DND-41 (cell line): Measurements from ENCODE around the gene HEG1.

ENCODE experiments used
- ATAC-seq: fragments of 200-7000 bp; cut with Tn5 transposase; 3 replicates; pipeline ENCODE4 v1.9.1; 2021; ENCODE audit warnings: low read depth; ENCODE audit not compliant: insufficient read depth
- DNase-seq: peaks from one replicate; pipeline ENCODE4 v3.0.0-alpha.2; 2020
- H2AFZ ChIP-seq: 2 replicates; pipeline ENCODE4 v1.6.0; 2012; ENCODE audit warnings: low read depth, low read length
- H3K27ac ChIP-seq: 2 replicates; pipeline ENCODE4 v1.5.1; 2012; ENCODE audit warnings: low read length, inconsistent platforms
- H3K27me3 ChIP-seq: fragments of 200-600 bp; sonication (generic); 2 replicates; pipeline ENCODE4 v1.6.0; 2012; ENCODE audit warnings: low read length, mild to moderate bottlenecking, inconsistent platforms; ENCODE audit not compliant: insufficient read depth, poor library complexity
- H3K36me3 ChIP-seq: 2 replicates; pipeline ENCODE4 v1.5.1; 2012; ENCODE audit warnings: low read length, inconsistent platforms; ENCODE audit not compliant: insufficient read depth
- H3K4me1 ChIP-seq: 2 replicates; pipeline ENCODE4 v1.5.1; 2012; ENCODE audit warnings: mild to moderate bottlenecking, low read length; ENCODE audit not compliant: insufficient read depth
- H3K4me2 ChIP-seq: 2 replicates; pipeline ENCODE4 v1.6.0; 2012; ENCODE audit warnings: mild to moderate bottlenecking, moderate library complexity, low read length, inconsistent platforms; ENCODE audit not compliant: insufficient read depth
- H3K4me3 ChIP-seq, 2 experiments: fragments of 200-600 bp in 1 of 2; shearing (Covaris generic) in 1 of 2; 2 replicates each; pipeline ENCODE4 v1.5.1; 2012 to 2016; ENCODE audit warnings: inconsistent platforms in 2 of 2, low read length in 2 of 2, mild to moderate bottlenecking in 2 of 2, low read depth in 1 of 2, moderate library complexity in 1 of 2
- H3K79me2 ChIP-seq: 2 replicates; pipeline ENCODE4 v1.6.0; 2012; ENCODE audit warnings: low read length, inconsistent platforms; ENCODE audit not compliant: insufficient read depth
- H3K9ac ChIP-seq: 2 replicates; pipeline ENCODE4 v1.6.0; 2012; ENCODE audit warnings: low read depth, mild to moderate bottlenecking, inconsistent platforms, low read length, moderate library complexity
- H3K9me3 ChIP-seq: 2 replicates; pipeline ENCODE4 v1.5.1; 2012; ENCODE audit warnings: low read length, moderate library complexity, mild to moderate bottlenecking, inconsistent platforms; ENCODE audit not compliant: insufficient read depth, severe bottlenecking
- H4K20me1 ChIP-seq: 2 replicates; pipeline ENCODE4 v1.6.0; 2012; ENCODE audit warnings: low read length; ENCODE audit not compliant: insufficient read depth
- EZH2 ChIP-seq: IDR thresholded peaks from 3 replicates; pipeline ENCODE4 v1.6.1; 2012; ENCODE audit warnings: borderline replicate concordance, low read depth, mild to moderate bottlenecking, moderate library complexity, low read length, inconsistent platforms; ENCODE audit not compliant: severe bottlenecking
- TF ChIP-seq, protein P1 (sequence below): IDR thresholded peaks from 2 replicates; pipeline ENCODE4 v1.5.1; 2012; ENCODE audit warnings: borderline replicate concordance, low read length, moderate library complexity, mild to moderate bottlenecking; ENCODE audit not compliant: poor library complexity, severe bottlenecking; ENCODE audit errors: extremely low read depth

Gene HEG1

GRCh38 chr3:125023833-125024555, 31.8 kb downstream of the HEG1 start:
- H3K79me2 ChIP-seq, result no peaks in the 10 kb centered on the region
- H3K4me3 ChIP-seq, result no peak overlapping the region
- ATAC-seq (no peak), DNase-seq (no peak)
- H2AFZ ChIP-seq, result no peak overlapping the region
- no peak overlapping the region for H3K4me2 ChIP-seq
- H3K4me1 ChIP-seq, result 0 out of 2 replicates have a peak, but pooled peaks cover 4% of the 10 kb centered on the region
- H3K9me3 ChIP-seq, result no peaks in the 10 kb centered on the region
- no peak overlapping the region for H3K9ac ChIP-seq
- no peaks in the 10 kb centered on the region for H3K27me3 ChIP-seq
- H3K27ac ChIP-seq, result no peak overlapping the region
- TF ChIP-seq EZH2, result no peak
- TF ChIP-seq, protein P1, sequence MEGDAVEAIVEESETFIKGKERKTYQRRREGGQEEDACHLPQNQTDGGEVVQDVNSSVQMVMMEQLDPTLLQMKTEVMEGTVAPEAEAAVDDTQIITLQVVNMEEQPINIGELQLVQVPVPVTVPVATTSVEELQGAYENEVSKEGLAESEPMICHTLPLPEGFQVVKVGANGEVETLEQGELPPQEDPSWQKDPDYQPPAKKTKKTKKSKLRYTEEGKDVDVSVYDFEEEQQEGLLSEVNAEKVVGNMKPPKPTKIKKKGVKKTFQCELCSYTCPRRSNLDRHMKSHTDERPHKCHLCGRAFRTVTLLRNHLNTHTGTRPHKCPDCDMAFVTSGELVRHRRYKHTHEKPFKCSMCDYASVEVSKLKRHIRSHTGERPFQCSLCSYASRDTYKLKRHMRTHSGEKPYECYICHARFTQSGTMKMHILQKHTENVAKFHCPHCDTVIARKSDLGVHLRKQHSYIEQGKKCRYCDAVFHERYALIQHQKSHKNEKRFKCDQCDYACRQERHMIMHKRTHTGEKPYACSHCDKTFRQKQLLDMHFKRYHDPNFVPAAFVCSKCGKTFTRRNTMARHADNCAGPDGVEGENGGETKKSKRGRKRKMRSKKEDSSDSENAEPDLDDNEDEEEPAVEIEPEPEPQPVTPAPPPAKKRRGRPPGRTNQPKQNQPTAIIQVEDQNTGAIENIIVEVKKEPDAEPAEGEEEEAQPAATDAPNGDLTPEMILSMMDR, result no peak
- H3K36me3 ChIP-seq, result peaks cover 27% of the 10 kb centered on the region
- H4K20me1 ChIP-seq, result no peaks in the 10 kb centered on the region

GRCh38 chr3:125022206-125022605, 33.6 kb downstream of the HEG1 start:
- TF ChIP-seq, protein P1, result no peak
- no peak for TF ChIP-seq EZH2
- Histone ChIP-seq H3K4me3 (no peak overlapping the region), H3K9ac (no peak overlapping the region), H3K36me3 (peaks cover 19% of the 10 kb centered on the region), H4K20me1 (no peaks in the 10 kb centered on the region), H3K27ac (no peak overlapping the region), H3K4me1 (0 out of 2 replicates have a peak, but pooled peaks cover 4% of the 10 kb centered on the region), H3K79me2 (no peaks in the 10 kb centered on the region), H2AFZ (no peak overlapping the region), H3K9me3 (no peaks in the 10 kb centered on the region), H3K4me2 (no peak overlapping the region), H3K27me3 (no peaks in the 10 kb centered on the region)
- DNase-seq (no peak), ATAC-seq (no peak; the same call in 2 of the 3 replicates)

DNA sequence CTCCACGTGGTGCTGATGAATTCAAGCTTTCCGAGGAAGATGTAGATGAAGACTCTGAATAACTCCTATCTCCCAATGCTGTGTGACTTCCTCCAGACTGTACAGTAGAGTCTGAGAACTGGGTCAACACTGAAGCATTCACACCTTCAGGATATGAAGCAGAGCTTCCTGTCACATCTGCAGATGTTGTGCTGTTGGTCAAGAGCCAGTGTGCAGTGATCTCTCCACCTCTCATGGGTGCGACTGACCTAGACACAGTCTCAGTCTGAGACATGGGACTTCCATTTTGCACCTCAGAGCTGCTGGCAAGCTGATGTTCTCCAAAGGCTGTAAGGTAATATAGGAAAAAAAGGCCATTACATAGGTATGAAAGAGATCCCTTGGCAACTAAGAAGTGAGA, 36.5 kb downstream of the HEG1 start:
- H3K27me3 ChIP-seq, result no peaks in the 10 kb centered on the region
- no peak for TF ChIP-seq EZH2
- TF ChIP-seq, protein P1, result no peak
- H3K79me2 ChIP-seq, result no peaks in the 10 kb centered on the region
- no peak overlapping the region for H3K27ac ChIP-seq
- H3K9ac ChIP-seq, result no peak overlapping the region
- H3K36me3 ChIP-seq, result peaks cover 6% of the 10 kb centered on the region
- H3K9me3 ChIP-seq, result no peaks in the 10 kb centered on the region
- no peak overlapping the region for H2AFZ ChIP-seq
- ATAC-seq (no peak), DNase-seq (no peak)
- no peaks in the 10 kb centered on the region for H4K20me1 ChIP-seq
- H3K4me2 ChIP-seq, result no peak overlapping the region
- 0 out of 2 replicates have a peak, but pooled peaks cover 4% of the 10 kb centered on the region for H3K4me1 ChIP-seq
- no peak overlapping the region for H3K4me3 ChIP-seq
